ENCODE results near the gene TRMO. TPM values are rescaled to one million over a fixed set of nuclear protein-coding genes. Genes with fewer than 3 reads are reported as not detected.

The TRMO gene
- total RNA-seq, 1 experiment from 2014 or later: 8.6 TPM

DNA sequence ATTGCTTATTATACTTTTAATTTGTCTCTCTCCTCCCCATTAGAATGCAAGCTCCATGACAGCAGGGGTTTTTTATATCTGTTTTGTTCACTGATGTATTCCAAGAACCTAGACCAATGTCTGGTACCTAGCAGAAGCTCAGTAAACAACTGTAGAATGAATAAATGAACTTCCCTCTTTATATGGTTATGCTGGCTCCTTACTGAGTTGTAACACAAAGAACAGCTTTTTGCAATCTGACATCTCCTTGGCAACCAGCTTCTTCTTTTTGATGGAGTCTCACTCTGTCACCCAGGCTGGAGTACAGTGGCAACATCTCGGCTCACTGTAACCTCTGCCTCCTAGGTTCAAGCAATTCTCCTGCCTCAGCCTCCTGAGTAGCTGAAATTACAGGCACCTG lies 13.6 kb downstream of the TRMO start:
- Histone ChIP-seq H2AK5ac (ENCODE audit: insufficient read length, low read length) (no peak overlapping the region), H2BK15ac (ENCODE audit: low read depth, low read length) (no peak overlapping the region), H3K18ac (ENCODE audit: insufficient read length, low read depth, low read length) (no peak overlapping the region), H3K9me3 (ENCODE audit: control insufficient read depth, low read depth, low read length) (no peaks in the 10 kb centered on the region), H3K23ac (ENCODE audit: insufficient read length, low read depth, low read length) (no peak overlapping the region), H4K5ac (ENCODE audit: insufficient read length, low read depth, low read length) (no peak overlapping the region), H2BK120ac (ENCODE audit: low read depth, low read length, poor library complexity, severe bottlenecking) (no peak overlapping the region), H2BK5ac (ENCODE audit: insufficient read length, low read length) (no peak overlapping the region), H2BK20ac (ENCODE audit: low read depth, low read length, poor library complexity, severe bottlenecking) (no peak overlapping the region), H3K27ac (ENCODE audit: insufficient read length, low read depth, low read length) (no peak overlapping the region), H2BK12ac (ENCODE audit: insufficient read length, low read depth, low read length) (no peak overlapping the region), H3K14ac (ENCODE audit: insufficient read depth, low read length) (no peak overlapping the region), H3T11ph (ENCODE audit: low read length) (no peak overlapping the region), H2AFZ (ENCODE audit: low read length) (no peak overlapping the region), H3K9ac (ENCODE audit: extremely low read depth, insufficient read length, low read length) (no peak overlapping the region), H4K20me1 (ENCODE audit: control insufficient read depth, insufficient read depth, insufficient read length) (no peaks in the 10 kb centered on the region), H3K79me1 (ENCODE audit: insufficient read depth, low read depth, low read length, poor library complexity, severe bottlenecking) (no peaks in the 10 kb centered on the region), H3K56ac (ENCODE audit: insufficient read length, low read depth, low read length) (no peak overlapping the region), H4K8ac (replicated peaks; ENCODE audit: insufficient read length, low read depth, low read length) (no peak overlapping the region), H3K4me2 (ENCODE audit: insufficient read depth, insufficient read length, low read length) (no peak overlapping the region), H4K91ac (ENCODE audit: insufficient read length, low read depth, low read length) (no peak overlapping the region), H3K4me1 (ENCODE audit: insufficient read depth, low read length) (no peaks in the 10 kb centered on the region), H3K23me2 (ENCODE audit: insufficient read length, low read depth, low read length, poor library complexity, severe bottlenecking) (no peaks in the 10 kb centered on the region), H3K4ac (ENCODE audit: low read depth, low read length) (no peak overlapping the region), H3K79me2 (ENCODE audit: insufficient read depth, low read length) (no peaks in the 10 kb centered on the region), H3K27me3 (ENCODE audit: insufficient read depth, low read length) (no peaks in the 10 kb centered on the region)
- WGBS (ENCODE audit: extremely low coverage, insufficient read length, low lambda C conversion rate): no CpG with 5 or more reads among the region's 1 CpG
- no peaks in the 10 kb centered on the region for H3K27me3 Mint-ChIP-seq (ENCODE audit: low read depth)
- TF ChIP-seq, protein P1, sequence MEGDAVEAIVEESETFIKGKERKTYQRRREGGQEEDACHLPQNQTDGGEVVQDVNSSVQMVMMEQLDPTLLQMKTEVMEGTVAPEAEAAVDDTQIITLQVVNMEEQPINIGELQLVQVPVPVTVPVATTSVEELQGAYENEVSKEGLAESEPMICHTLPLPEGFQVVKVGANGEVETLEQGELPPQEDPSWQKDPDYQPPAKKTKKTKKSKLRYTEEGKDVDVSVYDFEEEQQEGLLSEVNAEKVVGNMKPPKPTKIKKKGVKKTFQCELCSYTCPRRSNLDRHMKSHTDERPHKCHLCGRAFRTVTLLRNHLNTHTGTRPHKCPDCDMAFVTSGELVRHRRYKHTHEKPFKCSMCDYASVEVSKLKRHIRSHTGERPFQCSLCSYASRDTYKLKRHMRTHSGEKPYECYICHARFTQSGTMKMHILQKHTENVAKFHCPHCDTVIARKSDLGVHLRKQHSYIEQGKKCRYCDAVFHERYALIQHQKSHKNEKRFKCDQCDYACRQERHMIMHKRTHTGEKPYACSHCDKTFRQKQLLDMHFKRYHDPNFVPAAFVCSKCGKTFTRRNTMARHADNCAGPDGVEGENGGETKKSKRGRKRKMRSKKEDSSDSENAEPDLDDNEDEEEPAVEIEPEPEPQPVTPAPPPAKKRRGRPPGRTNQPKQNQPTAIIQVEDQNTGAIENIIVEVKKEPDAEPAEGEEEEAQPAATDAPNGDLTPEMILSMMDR (conservative IDR thresholded peaks at IDR 0.05): no peak
- H3K36me3 Mint-ChIP-seq (ENCODE audit: insufficient read depth in 1 of 3, low read depth in 3 of 3): peaks cover 0 to 16% (median 6%) of the 10 kb centered on the region in 3 experiments; a peak in 2 of 7 replicates
- H3K4me1 Mint-ChIP-seq: no peaks in the 10 kb centered on the region
- H3K27ac Mint-ChIP-seq: no peak overlapping the region
- no peaks in the 10 kb centered on the region for H3K9me3 Mint-ChIP-seq
- DNase-seq: no peak
- H3K4me3 Mint-ChIP-seq: no peak overlapping the region

Data from H9 (cell line).